ENCODE data around the gene GPX4. TPM values are rescaled to one million over a fixed set of nuclear protein-coding genes. Genes with fewer than 3 reads are reported as not detected.

Gene GPX4
- total and polyA plus RNA-seq, 2 of the 13 experiments (the other 11 are each of a cell fraction or from before 2014, with no cell fraction given), result 535 to 613 TPM

DNA sequence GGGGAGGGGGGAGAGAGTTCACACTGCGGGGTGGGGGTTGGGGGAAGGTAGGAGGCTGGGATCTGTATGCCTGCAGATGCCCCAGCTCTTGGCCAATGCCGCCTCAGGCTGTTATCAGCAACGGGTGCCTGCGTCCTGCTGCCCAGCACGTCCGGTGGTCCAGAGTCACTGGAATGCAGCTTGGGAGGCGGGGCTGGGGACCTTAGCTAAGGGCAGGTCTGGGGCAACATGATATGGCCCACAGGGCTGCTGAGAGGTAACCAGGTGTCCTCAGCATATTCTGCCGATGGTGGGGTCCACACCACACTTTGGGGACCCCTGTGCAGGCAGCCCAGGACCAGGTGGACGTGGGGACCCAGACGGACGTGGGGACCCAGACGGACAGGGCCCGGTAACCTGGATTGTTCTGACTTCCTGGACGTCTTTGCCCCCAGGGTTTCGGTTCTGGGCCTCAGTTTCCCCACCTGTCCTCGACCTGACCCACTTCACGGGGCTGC lies 37.5 kb upstream of the GPX4 start (continued):
- TF ChIP-seq, protein P1, sequence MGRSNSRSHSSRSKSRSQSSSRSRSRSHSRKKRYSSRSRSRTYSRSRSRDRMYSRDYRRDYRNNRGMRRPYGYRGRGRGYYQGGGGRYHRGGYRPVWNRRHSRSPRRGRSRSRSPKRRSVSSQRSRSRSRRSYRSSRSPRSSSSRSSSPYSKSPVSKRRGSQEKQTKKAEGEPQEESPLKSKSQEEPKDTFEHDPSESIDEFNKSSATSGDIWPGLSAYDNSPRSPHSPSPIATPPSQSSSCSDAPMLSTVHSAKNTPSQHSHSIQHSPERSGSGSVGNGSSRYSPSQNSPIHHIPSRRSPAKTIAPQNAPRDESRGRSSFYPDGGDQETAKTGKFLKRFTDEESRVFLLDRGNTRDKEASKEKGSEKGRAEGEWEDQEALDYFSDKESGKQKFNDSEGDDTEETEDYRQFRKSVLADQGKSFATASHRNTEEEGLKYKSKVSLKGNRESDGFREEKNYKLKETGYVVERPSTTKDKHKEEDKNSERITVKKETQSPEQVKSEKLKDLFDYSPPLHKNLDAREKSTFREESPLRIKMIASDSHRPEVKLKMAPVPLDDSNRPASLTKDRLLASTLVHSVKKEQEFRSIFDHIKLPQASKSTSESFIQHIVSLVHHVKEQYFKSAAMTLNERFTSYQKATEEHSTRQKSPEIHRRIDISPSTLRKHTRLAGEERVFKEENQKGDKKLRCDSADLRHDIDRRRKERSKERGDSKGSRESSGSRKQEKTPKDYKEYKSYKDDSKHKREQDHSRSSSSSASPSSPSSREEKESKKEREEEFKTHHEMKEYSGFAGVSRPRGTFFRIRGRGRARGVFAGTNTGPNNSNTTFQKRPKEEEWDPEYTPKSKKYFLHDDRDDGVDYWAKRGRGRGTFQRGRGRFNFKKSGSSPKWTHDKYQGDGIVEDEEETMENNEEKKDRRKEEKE (IDR thresholded peaks at IDR 0.05), result no peak
- TF ChIP-seq ZNF800 (CRISPR knock-in tag; IDR thresholded peaks at IDR 0.05) (0 out of 2 replicates have a peak, but pooled peaks have one; percentile 21), HNRNPLL (IDR thresholded peaks at IDR 0.05; ENCODE audit: low read depth, low read length, poor library complexity, severe bottlenecking) (peak; percentile 8), AGO1 (IDR thresholded peaks at IDR 0.05; ENCODE audit: low read depth, low read length, poor library complexity, severe bottlenecking) (no peak), ZEB1 (IDR thresholded peaks at IDR 0.05; ENCODE audit: insufficient replicate concordance, low read depth) (no peak), GABPB1 (CRISPR knock-in tag; IDR thresholded peaks at IDR 0.05) (no peak), MXD3 (CRISPR knock-in tag; IDR thresholded peaks at IDR 0.05) (0 out of 2 replicates have a peak, but pooled peaks have one; percentile 14), GATAD2A (CRISPR knock-in tag; IDR thresholded peaks at IDR 0.05) (peak; percentile 23; the same call in 1 of the 2 replicates), ZNF780A (CRISPR knock-in tag; IDR thresholded peaks at IDR 0.05) (no peak), NFE2 (CRISPR knock-in tag; IDR thresholded peaks at IDR 0.05) (no peak), HNF1B (CRISPR knock-in tag; IDR thresholded peaks at IDR 0.05) (peak; percentile 53; the same call in 1 of the 2 replicates), HHEX (CRISPR knock-in tag; IDR thresholded peaks at IDR 0.05) (no peak), ZNF121 (CRISPR knock-in tag; IDR thresholded peaks at IDR 0.05) (peak; percentile 89), BHLHE40 (IDR thresholded peaks at IDR 0.05; ENCODE audit: low read length) (no peak), DPF2 (CRISPR knock-in tag; IDR thresholded peaks at IDR 0.05; ENCODE audit: borderline replicate concordance, low read depth) (peak; percentile 68), ZBTB3 (CRISPR knock-in tag; IDR thresholded peaks at IDR 0.05; ENCODE audit: borderline replicate concordance, low read depth) (0 out of 2 replicates have a peak, but pooled peaks have one; percentile 82), MYC (CRISPR knock-in tag; IDR thresholded peaks at IDR 0.05; ENCODE audit: borderline replicate concordance) (peak; percentile 47; the same call in 1 of the 2 replicates), SRSF1 (optimal IDR thresholded peaks at IDR 0.05; ENCODE audit: low read depth, low read length) (peak; percentile 11), ZBTB38 (CRISPR knock-in tag; IDR thresholded peaks at IDR 0.05) (peak; percentile 26)
- TF ChIP-seq, protein P2, sequence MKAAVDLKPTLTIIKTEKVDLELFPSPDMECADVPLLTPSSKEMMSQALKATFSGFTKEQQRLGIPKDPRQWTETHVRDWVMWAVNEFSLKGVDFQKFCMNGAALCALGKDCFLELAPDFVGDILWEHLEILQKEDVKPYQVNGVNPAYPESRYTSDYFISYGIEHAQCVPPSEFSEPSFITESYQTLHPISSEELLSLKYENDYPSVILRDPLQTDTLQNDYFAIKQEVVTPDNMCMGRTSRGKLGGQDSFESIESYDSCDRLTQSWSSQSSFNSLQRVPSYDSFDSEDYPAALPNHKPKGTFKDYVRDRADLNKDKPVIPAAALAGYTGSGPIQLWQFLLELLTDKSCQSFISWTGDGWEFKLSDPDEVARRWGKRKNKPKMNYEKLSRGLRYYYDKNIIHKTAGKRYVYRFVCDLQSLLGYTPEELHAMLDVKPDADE (CRISPR knock-in tag; IDR thresholded peaks at IDR 0.05), result 0 out of 2 replicates have a peak, but pooled peaks have one; percentile 20
- TF ChIP-seq, protein P3, sequence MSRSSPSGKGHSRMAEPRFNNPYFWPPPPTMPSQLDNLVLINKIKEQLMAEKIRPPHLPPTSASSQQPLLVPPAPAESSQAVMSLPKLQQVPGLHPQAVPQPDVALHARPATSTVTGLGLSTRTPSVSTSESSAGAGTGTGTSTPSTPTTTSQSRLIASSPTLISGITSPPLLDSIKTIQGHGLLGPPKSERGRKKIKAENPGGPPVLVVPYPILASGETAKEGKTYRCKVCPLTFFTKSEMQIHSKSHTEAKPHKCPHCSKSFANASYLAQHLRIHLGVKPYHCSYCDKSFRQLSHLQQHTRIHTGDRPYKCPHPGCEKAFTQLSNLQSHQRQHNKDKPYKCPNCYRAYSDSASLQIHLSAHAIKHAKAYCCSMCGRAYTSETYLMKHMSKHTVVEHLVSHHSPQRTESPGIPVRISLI (CRISPR knock-in tag; IDR thresholded peaks at IDR 0.05; ENCODE audit: borderline replicate concordance), result peak; percentile 37; the same call in 1 of the 2 replicates
